ENCODE results near the gene USP40. TPM values are rescaled to one million over a fixed set of nuclear protein-coding genes. Genes with fewer than 3 reads are reported as not detected.

USP40 gene
- total RNA-seq, 1 experiment from 2014 or later = 10.3 TPM

DNA sequence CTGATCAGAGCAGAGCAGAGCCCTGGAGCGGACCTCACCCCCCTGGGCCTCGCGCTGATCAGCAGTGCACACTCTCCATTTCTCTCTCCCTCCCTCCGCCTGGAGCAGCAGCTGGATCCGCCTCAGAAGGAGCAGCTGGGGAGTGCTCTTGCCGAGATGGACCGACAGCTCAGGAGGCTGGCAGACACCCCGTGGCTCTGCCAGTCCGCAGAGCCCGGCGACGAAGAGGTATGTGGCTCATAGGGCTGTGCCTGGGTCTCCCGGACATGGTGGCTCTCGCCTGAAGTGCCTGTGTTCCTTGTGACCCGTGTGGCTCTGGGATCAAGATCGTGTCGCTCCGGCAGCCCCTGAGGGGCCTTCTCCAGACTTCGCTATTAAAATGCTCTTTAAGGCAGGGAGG lies 102.5 kb downstream of the USP40 start:
- H3K27me3 Mint-ChIP-seq (ENCODE audit: low read depth) = no peaks in the 10 kb centered on the region
- no peaks in the 10 kb centered on the region for H3K4me1 Mint-ChIP-seq
- H3K9me3 Mint-ChIP-seq = no peaks in the 10 kb centered on the region
- H3K27ac Mint-ChIP-seq = no peak overlapping the region
- H3K4me3 Mint-ChIP-seq = no peak overlapping the region
- TF ChIP-seq, protein P1, sequence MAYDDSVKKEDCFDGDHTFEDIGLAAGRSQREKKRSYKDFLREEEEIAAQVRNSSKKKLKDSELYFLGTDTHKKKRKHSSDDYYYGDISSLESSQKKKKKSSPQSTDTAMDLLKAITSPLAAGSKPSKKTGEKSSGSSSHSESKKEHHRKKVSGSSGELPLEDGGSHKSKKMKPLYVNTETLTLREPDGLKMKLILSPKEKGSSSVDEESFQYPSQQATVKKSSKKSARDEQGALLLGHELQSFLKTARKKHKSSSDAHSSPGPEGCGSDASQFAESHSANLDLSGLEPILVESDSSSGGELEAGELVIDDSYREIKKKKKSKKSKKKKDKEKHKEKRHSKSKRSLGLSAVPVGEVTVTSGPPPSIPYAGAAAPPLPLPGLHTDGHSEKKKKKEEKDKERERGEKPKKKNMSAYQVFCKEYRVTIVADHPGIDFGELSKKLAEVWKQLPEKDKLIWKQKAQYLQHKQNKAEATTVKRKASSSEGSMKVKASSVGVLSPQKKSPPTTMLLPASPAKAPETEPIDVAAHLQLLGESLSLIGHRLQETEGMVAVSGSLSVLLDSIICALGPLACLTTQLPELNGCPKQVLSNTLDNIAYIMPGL (CRISPR knock-in tag; IDR thresholded peaks at IDR 0.05) = no peak
- TF ChIP-seq, protein P2, sequence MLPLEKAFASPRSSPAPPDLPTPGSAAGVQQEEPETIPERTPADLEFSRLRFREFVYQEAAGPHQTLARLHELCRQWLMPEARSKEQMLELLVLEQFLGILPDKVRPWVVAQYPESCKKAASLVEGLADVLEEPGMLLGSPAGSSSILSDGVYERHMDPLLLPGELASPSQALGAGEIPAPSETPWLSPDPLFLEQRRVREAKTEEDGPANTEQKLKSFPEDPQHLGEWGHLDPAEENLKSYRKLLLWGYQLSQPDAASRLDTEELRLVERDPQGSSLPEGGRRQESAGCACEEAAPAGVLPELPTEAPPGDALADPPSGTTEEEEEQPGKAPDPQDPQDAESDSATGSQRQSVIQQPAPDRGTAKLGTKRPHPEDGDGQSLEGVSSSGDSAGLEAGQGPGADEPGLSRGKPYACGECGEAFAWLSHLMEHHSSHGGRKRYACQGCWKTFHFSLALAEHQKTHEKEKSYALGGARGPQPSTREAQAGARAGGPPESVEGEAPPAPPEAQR (CRISPR knock-in tag; IDR thresholded peaks at IDR 0.05) = no peak
- TF ChIP-seq NFATC4 (CRISPR knock-in tag; IDR thresholded peaks at IDR 0.05) (no peak), GTF2I (CRISPR knock-in tag; conservative IDR thresholded peaks at IDR 0.05) (no peak), TEAD4 (CRISPR knock-in tag; IDR thresholded peaks at IDR 0.05) (no peak), RORB (CRISPR knock-in tag; IDR thresholded peaks at IDR 0.05) (no peak)
- peaks cover 33% of the 10 kb centered on the region for H3K36me3 Mint-ChIP-seq
- ChIA-PET POLR2A (no interaction called here), CTCF (interaction anchor here (1.0 to 1.6 kb wide), 2 partner anchors 16 to 34 kb away, joined by 3 read pairs; no protein-coding TSS in a partner anchor)
- ATAC-seq (no peak), DNase-seq (ENCODE audit: low spot score) (no peak)

GRCh38 chr2:233463586-233463985 lies 103.0 kb downstream of the USP40 start:
- POLR2A ChIA-PET = no interaction called here
- Mint-ChIP-seq H3K4me1 (no peaks in the 10 kb centered on the region), H3K9me3 (no peaks in the 10 kb centered on the region), H3K36me3 (peaks cover 33% of the 10 kb centered on the region), H3K27me3 (ENCODE audit: low read depth) (no peaks in the 10 kb centered on the region), H3K27ac (no peak overlapping the region), H3K4me3 (no peak overlapping the region)
- DNase-seq (ENCODE audit: low spot score) = no peak
- ATAC-seq = no peak
- CTCF ChIA-PET = interaction anchor here (1.6 kb wide), 1 partner anchor 34 kb away, joined by 3 read pairs; no protein-coding TSS in a partner anchor
- no peak for TF ChIP-seq TCF7 (CRISPR knock-in tag; IDR thresholded peaks at IDR 0.05; ENCODE audit: low read depth)
- TF ChIP-seq TEAD1 (CRISPR knock-in tag; IDR thresholded peaks at IDR 0.05) = no peak
- no peak for TF ChIP-seq USF2 (CRISPR knock-in tag; IDR thresholded peaks at IDR 0.05)
- TF ChIP-seq SP1 (CRISPR knock-in tag; conservative IDR thresholded peaks at IDR 0.05) = no peak
- TF ChIP-seq FOXP1 (CRISPR knock-in tag; IDR thresholded peaks at IDR 0.05; ENCODE audit: borderline replicate concordance) = no peak
- TF ChIP-seq SMAD4 (CRISPR knock-in tag; IDR thresholded peaks at IDR 0.05) = no peak
- no peak for TF ChIP-seq ATF3 (CRISPR knock-in tag; conservative IDR thresholded peaks at IDR 0.05)
- TF ChIP-seq, protein P3, sequence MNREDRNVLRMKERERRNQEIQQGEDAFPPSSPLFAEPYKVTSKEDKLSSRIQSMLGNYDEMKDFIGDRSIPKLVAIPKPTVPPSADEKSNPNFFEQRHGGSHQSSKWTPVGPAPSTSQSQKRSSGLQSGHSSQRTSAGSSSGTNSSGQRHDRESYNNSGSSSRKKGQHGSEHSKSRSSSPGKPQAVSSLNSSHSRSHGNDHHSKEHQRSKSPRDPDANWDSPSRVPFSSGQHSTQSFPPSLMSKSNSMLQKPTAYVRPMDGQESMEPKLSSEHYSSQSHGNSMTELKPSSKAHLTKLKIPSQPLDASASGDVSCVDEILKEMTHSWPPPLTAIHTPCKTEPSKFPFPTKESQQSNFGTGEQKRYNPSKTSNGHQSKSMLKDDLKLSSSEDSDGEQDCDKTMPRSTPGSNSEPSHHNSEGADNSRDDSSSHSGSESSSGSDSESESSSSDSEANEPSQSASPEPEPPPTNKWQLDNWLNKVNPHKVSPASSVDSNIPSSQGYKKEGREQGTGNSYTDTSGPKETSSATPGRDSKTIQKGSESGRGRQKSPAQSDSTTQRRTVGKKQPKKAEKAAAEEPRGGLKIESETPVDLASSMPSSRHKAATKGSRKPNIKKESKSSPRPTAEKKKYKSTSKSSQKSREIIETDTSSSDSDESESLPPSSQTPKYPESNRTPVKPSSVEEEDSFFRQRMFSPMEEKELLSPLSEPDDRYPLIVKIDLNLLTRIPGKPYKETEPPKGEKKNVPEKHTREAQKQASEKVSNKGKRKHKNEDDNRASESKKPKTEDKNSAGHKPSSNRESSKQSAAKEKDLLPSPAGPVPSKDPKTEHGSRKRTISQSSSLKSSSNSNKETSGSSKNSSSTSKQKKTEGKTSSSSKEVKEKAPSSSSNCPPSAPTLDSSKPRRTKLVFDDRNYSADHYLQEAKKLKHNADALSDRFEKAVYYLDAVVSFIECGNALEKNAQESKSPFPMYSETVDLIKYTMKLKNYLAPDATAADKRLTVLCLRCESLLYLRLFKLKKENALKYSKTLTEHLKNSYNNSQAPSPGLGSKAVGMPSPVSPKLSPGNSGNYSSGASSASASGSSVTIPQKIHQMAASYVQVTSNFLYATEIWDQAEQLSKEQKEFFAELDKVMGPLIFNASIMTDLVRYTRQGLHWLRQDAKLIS (CRISPR knock-in tag; IDR thresholded peaks at IDR 0.05; ENCODE audit: borderline replicate concordance) = no peak
- TF ChIP-seq OVOL2 (CRISPR knock-in tag; IDR thresholded peaks at IDR 0.05; ENCODE audit: borderline replicate concordance) = no peak
- TF ChIP-seq HMGA2 (CRISPR knock-in tag; IDR thresholded peaks at IDR 0.05) = no peak
- TF ChIP-seq GABPB1 (CRISPR knock-in tag; IDR thresholded peaks at IDR 0.05) = no peak
- TF ChIP-seq ETV6 (CRISPR knock-in tag; IDR thresholded peaks at IDR 0.05) = no peak
- TF ChIP-seq ZNF138 (CRISPR knock-in tag; conservative IDR thresholded peaks at IDR 0.05) = no peak
- no peak for TF ChIP-seq ZNF281 (CRISPR knock-in tag; IDR thresholded peaks at IDR 0.05)
- no peak for TF ChIP-seq ZNF416 (CRISPR knock-in tag; IDR thresholded peaks at IDR 0.05)
- no peak for TF ChIP-seq MYBL2 (CRISPR knock-in tag; IDR thresholded peaks at IDR 0.05)
